Spinal cord (tissue), 10 donors: Measurements from ENCODE around the gene RAB3A. TPM values are rescaled to one million over a fixed set of nuclear protein-coding genes. Genes with fewer than 3 reads are reported as not detected.
A peak's percentile ranks its signal among the peaks of the same experiment; 100 is the strongest.
"Not testable (repeated sequence)": the region's sequence is repeated elsewhere in the genome, so short reads cannot be mapped to it uniquely, and the experiment has no call there.

Experiments
- DNase-seq, 6 donors: peaks; one replicate each; pipeline versions ENCODE4 v3.0.0 to v3.0.0-alpha.2; 2013 to 2015; ENCODE audit warnings: low spot score in 6 of 6, low read depth in 4 of 6
- H3K27ac ChIP-seq: one replicate; pipeline ENCODE4 v1.5.1; 2013; ENCODE audit warnings: low read depth, low read length, control low read depth
- H3K27me3 ChIP-seq: one replicate; pipeline ENCODE4 v1.6.1; 2013; ENCODE audit warnings: low read length; ENCODE audit not compliant: control insufficient read depth, insufficient read depth
- H3K36me3 ChIP-seq: one replicate; pipeline ENCODE4 v1.6.1; 2013; ENCODE audit warnings: low read length; ENCODE audit not compliant: control insufficient read depth, insufficient read depth
- H3K4me1 ChIP-seq: one replicate; pipeline ENCODE4 v1.6.1; 2013; ENCODE audit warnings: low read length; ENCODE audit not compliant: control insufficient read depth, insufficient read depth
- H3K4me3 ChIP-seq: one replicate; pipeline ENCODE4 v1.5.1; 2013; ENCODE audit warnings: low read depth, low read length, control low read depth
- H3K9me3 ChIP-seq: one replicate; pipeline ENCODE4 v1.6.1; 2013; ENCODE audit warnings: low read length; ENCODE audit not compliant: control insufficient read depth, insufficient read depth
- WGBS: methylation state at CpG from one replicate; pipeline ENCODE4 v1.1.5; 2013; ENCODE audit warnings: missing lambda C conversion rate; ENCODE audit not compliant: insufficient coverage; 5-methylcytosine and 5-hydroxymethylcytosine counted together
- polyA plus RNA-seq, 2 donors: library from polyadenylated mRNA; unstranded; fragments of 120-200 nt; gene quantifications; one replicate each; pipeline ENCODE4 v1.2.1, GENCODE V29; 2013; ENCODE audit not compliant: insufficient read length in 2 of 2
- total RNA-seq, 2 donors: library from RNA; depleted of rRNA in 1 of 2; stranded (reverse); fragments of 120-200 nt in 1 of 2; fragments of >200 nt in 1 of 2; gene quantifications; one replicate each; pipeline versions ENCODE4 v1.2.3 to v1.2.4, GENCODE V29; 2013 to 2014
- donor health status: healthy.

RAB3A gene
- total and polyA plus RNA-seq, 4 donors, result 26.7 to 342 (median 211) TPM

- no peaks in the 10 kb centered on the region for H3K27me3 ChIP-seq
- 100% methylated on average over 3 of the region's 7 CpGs for WGBS
- no peak overlapping the region for H3K4me3 ChIP-seq
- no peak for DNase-seq
- H3K27ac ChIP-seq, result no peak overlapping the region
- H3K4me1 ChIP-seq, result peaks cover 16% of the 10 kb centered on the region
- peaks cover 89% of the 10 kb centered on the region for H3K36me3 ChIP-seq
- no peaks in the 10 kb centered on the region for H3K9me3 ChIP-seq
Observed at GRCh38 chr19:18164072-18164471, 39.8 kb downstream of the RAB3A start.

DNA sequence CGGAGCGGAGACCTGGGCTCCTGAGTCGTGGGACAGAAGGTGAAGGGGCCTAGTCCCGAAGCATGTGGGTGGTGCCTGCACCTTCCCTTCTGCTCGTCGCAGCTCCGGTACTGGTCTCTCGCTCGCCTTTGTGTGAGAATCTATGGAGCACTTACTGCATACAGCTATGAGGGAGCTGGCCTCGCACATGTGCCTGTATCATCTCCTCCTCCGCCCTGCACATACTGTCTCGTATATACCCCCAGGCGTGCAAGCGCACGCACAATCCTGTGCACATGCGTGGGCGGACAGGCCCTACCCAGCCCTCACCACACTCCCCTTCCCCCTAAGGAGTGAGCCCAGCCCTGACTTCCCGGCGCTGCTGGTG, 42.2 kb downstream of the RAB3A start:
- DNase-seq, result no peak
- no peak overlapping the region for H3K27ac ChIP-seq

GRCh38 chr19:18160971-18161635, 42.7 kb downstream of the RAB3A start:
- Histone ChIP-seq H3K4me3 (no peak overlapping the region), H3K36me3 (peaks cover 79% of the 10 kb centered on the region), H3K9me3 (no peaks in the 10 kb centered on the region), H3K4me1 (peaks cover 41% of the 10 kb centered on the region), H3K27ac (peak overlapping the region; percentile 52), H3K27me3 (no peaks in the 10 kb centered on the region)
- 4% methylated on average over 64 of the region's 66 CpGs for WGBS
- peak in 3 of 6 donors; percentile 45 to 84 (median 80) for DNase-seq

More for the DNA sequence above, 42.2 kb downstream of the RAB3A start:
- H3K4me3 ChIP-seq, result no peak overlapping the region
- H3K9me3 ChIP-seq, result no peaks in the 10 kb centered on the region
- H3K36me3 ChIP-seq, result peaks cover 79% of the 10 kb centered on the region
- H3K27me3 ChIP-seq, result no peaks in the 10 kb centered on the region
- peaks cover 36% of the 10 kb centered on the region for H3K4me1 ChIP-seq
- 69% methylated on average over 15 of the region's 19 CpGs for WGBS

DNA sequence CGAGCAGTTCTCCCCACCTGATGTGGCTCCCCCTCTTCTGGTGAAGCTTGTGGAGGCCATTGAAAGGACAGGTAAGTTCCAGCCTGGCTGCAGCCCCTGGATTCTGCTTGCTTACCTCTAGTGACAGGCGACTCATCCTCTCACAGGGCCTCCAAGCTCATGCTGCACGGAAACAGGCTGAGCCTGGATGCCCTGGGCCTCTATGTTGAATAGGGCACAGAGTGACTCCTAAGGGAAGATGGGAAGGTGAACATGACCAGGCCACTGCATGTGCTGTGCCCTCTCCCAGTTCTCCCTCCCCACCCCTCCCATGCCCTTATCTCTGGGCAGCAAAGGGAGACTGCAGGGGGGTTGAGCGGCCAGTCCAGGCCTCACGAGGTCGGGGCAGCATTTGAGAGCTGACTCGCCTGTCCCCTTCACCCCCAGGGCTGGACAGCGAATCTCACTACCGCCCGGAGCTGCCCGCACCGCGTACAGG, 43.3 kb downstream of the RAB3A start:
- peak overlapping the region; percentile 52 for H3K27ac ChIP-seq
- DNase-seq, result no peak
- H3K9me3 ChIP-seq, result no peaks in the 10 kb centered on the region
- no peaks in the 10 kb centered on the region for H3K27me3 ChIP-seq
- no peak overlapping the region for H3K4me3 ChIP-seq
- peaks cover 44% of the 10 kb centered on the region for H3K4me1 ChIP-seq
- H3K36me3 ChIP-seq, result peaks cover 79% of the 10 kb centered on the region
- 75% methylated on average over 11 of the region's 13 CpGs for WGBS

GRCh38 chr19:18159810-18160209, 44.0 kb downstream of the RAB3A start:
- H3K4me1 ChIP-seq, result peaks cover 49% of the 10 kb centered on the region
- H3K27me3 ChIP-seq, result no peaks in the 10 kb centered on the region
- H3K4me3 ChIP-seq, result no peak overlapping the region
- no peak overlapping the region for H3K27ac ChIP-seq
- DNase-seq, result no peak
- peaks cover 77% of the 10 kb centered on the region for H3K36me3 ChIP-seq
- H3K9me3 ChIP-seq, result no peaks in the 10 kb centered on the region
- WGBS, result 97% methylated on average over 5 of the region's 10 CpGs

DNA sequence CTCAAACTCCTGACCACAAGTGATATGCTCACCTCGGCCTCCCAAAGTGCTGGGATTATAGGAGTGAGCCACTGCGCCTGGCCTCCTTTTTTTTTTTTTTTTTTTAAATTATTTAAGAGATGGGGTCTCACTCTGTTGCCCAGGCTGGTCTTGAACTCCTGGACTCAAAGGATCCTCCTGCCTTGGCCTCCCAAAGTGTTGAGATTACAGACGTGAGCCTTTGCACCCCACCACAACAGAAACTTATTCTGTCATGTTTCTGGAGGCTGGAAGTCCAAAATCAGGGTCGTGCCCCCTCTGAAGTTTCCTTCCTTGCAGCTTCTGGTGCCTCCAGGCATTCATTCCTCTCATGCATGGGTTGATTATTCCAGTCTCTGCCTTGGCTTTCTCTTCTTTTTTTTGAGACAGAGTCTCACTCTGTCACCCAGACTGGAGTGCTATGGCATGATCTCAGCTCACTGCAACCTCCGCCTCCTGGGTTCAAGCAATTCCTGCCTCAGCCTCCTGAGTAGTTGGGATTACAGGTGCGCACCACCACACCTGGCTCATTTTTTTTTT, 44.7 kb downstream of the RAB3A start:
- DNase-seq, H3K4me3 ChIP-seq, H3K27me3 ChIP-seq, H3K9me3 ChIP-seq, H3K27ac ChIP-seq: not testable (repeated sequence)
- Histone ChIP-seq H3K36me3 (peaks cover 74% of the 10 kb centered on the region), H3K4me1 (peaks cover 55% of the 10 kb centered on the region)
- 93% methylated on average over 1 of the region's 6 CpGs for WGBS

DNA sequence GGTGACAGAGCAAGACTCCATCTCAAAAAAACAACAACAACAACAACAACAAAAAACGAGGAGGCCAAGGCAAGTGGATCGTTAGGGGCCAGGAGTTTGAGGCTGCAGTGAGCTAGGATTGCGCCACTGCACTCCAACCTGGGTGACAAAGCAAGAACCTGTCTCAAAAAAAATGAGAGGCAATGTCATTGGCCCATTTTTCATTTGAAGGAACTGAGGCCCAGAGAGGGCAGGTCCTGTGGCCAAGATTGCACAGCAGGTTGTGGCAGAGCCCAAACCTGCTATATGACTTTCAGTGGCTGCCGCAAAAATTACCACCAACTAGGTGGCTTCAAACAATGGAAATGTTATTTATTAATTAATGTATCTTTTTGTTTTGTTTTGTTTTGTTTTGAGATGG, 45.4 kb downstream of the RAB3A start:
- Histone ChIP-seq H3K9me3 (no peaks in the 10 kb centered on the region), H3K4me3 (no peak overlapping the region), H3K27ac (peak overlapping the region; percentile 87), H3K27me3 (no peaks in the 10 kb centered on the region), H3K36me3 (peaks cover 67% of the 10 kb centered on the region), H3K4me1 (peaks cover 61% of the 10 kb centered on the region)
- no peak for DNase-seq
- WGBS, result 72% methylated on average over 2 of the region's 4 CpGs

- Histone ChIP-seq H3K9me3 (no peaks in the 10 kb centered on the region), H3K4me3 (no peak overlapping the region), H3K27ac (peak overlapping the region; percentile 87), H3K27me3 (no peaks in the 10 kb centered on the region), H3K4me1 (peaks cover 63% of the 10 kb centered on the region), H3K36me3 (peaks cover 58% of the 10 kb centered on the region)
- WGBS, result 5% methylated on average over 13 of the region's 18 CpGs
- peak in 5 of 6 donors; percentile 42 to 92 (median 57) for DNase-seq
Observed at GRCh38 chr19:18157465-18158063, 46.3 kb downstream of the RAB3A start.

- Histone ChIP-seq H3K4me3 (no peak overlapping the region), H3K27me3 (no peaks in the 10 kb centered on the region), H3K36me3 (peaks cover 52% of the 10 kb centered on the region), H3K9me3 (no peaks in the 10 kb centered on the region), H3K27ac (peak overlapping the region; percentile 87), H3K4me1 (peaks cover 69% of the 10 kb centered on the region)
- 18% methylated on average over 18 of the region's 22 CpGs for WGBS
- DNase-seq, result peak in 5 of 6 donors; percentile 64 to 95 (median 72)
Observed at GRCh38 chr19:18156841-18157464, 46.9 kb downstream of the RAB3A start.
